Measurements from ENCODE around the gene XRCC1. TPM values are rescaled to one million over a fixed set of nuclear protein-coding genes. Genes with fewer than 3 reads are reported as not detected.

XRCC1 gene
- total RNA-seq, 1 experiment from 2014 or later, result 20.1 TPM

- POLR2A ChIA-PET, result no interaction called here
- H3K36me3 ChIP-seq (ENCODE audit: control insufficient read depth, insufficient read depth, low read length), result no peaks in the 10 kb centered on the region
- ATAC-seq, result no peak
These were observed 48.8 kb upstream of the XRCC1 start for GRCh38 chr19:43623889-43624670.

DNA sequence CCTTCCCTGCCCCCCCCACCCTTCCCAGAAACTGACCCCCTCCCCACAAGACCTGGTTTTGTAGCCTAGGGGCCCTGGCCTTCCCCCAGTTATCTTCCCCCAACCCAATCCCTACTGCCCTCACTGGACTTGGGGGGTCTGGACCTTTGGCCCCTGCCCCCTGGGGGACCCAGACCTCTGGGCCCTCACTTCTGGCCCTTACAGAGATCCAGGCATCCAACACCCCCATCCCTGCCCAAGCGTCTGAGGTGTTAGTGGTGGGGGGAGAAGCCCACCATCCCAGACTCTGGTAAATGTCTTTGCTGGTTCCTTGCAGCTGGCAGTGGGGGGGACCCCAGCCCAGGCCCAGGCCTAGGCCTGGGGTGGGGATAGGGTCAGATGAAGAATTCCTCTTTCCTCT, 47.6 kb upstream of the XRCC1 start:
- no peak overlapping the region for H3K27ac ChIP-seq (ENCODE audit: low read length)
- POLR2A ChIA-PET, result no interaction called here
- in situ Hi-C loops (cut with HindIII; ENCODE audit: low pct_unique_long_range_greater_than_20kb, low sequenced_read_pairs), result no loop called here
- TF ChIP-seq, protein P1, sequence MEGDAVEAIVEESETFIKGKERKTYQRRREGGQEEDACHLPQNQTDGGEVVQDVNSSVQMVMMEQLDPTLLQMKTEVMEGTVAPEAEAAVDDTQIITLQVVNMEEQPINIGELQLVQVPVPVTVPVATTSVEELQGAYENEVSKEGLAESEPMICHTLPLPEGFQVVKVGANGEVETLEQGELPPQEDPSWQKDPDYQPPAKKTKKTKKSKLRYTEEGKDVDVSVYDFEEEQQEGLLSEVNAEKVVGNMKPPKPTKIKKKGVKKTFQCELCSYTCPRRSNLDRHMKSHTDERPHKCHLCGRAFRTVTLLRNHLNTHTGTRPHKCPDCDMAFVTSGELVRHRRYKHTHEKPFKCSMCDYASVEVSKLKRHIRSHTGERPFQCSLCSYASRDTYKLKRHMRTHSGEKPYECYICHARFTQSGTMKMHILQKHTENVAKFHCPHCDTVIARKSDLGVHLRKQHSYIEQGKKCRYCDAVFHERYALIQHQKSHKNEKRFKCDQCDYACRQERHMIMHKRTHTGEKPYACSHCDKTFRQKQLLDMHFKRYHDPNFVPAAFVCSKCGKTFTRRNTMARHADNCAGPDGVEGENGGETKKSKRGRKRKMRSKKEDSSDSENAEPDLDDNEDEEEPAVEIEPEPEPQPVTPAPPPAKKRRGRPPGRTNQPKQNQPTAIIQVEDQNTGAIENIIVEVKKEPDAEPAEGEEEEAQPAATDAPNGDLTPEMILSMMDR (IDR thresholded peaks at IDR 0.05), result no peak
- TF ChIP-seq POLR2AphosphoS5 (IDR thresholded peaks at IDR 0.05; ENCODE audit: low read depth, low read length) (no peak), TCF7L2 (IDR thresholded peaks at IDR 0.05; ENCODE audit: low read depth, low read length) (no peak), REST (IDR thresholded peaks at IDR 0.05; ENCODE audit: insufficient read depth in 1 of 2, low read depth in 2 of 2, low read length in 1 of 2) (no peak), SIN3A (IDR thresholded peaks at IDR 0.05; ENCODE audit: borderline replicate concordance, insufficient read depth, low read depth, low read length) (no peak)
- no peaks in the 10 kb centered on the region for H3K9me3 ChIP-seq (ENCODE audit: control insufficient read depth, insufficient read depth, low read depth, low read length)
- no peak for DNase-seq (ENCODE audit: low read depth, low spot score)
- CTCF ChIA-PET, result no interaction called here
- no TSS peak for BruUV-seq (replicated peaks)
- no peaks in the 10 kb centered on the region for H3K27me3 ChIP-seq (ENCODE audit: control insufficient read depth, insufficient read depth, low read length)
- ATAC-seq, result no peak
- intact Hi-C loops (cut with micrococcal nuclease; ENCODE audit: unreplicated experiment), result no loop called here
- H3K4me3 ChIP-seq (ENCODE audit: low read depth in 2 of 2, low read length in 2 of 2), result no peak overlapping the region
- no peaks in the 10 kb centered on the region for H3K4me1 ChIP-seq (ENCODE audit: control insufficient read depth, insufficient read depth, low read length)
- no peaks in the 10 kb centered on the region for H3K36me3 ChIP-seq (ENCODE audit: control insufficient read depth, insufficient read depth, low read length)

More at GRCh38 chr19:43623889-43624670, 48.8 kb upstream of the XRCC1 start:
- no peaks in the 10 kb centered on the region for H3K27me3 ChIP-seq (ENCODE audit: control insufficient read depth, insufficient read depth, low read length)
- DNase-seq (ENCODE audit: low read depth, low spot score), result no peak
- no peaks in the 10 kb centered on the region for H3K9me3 ChIP-seq (ENCODE audit: control insufficient read depth, insufficient read depth, low read depth, low read length)
- TF ChIP-seq TCF7L2 (IDR thresholded peaks at IDR 0.05; ENCODE audit: low read depth, low read length) (no peak), REST (IDR thresholded peaks at IDR 0.05; ENCODE audit: insufficient read depth in 1 of 2, low read depth in 2 of 2, low read length in 1 of 2) (no peak), SIN3A (IDR thresholded peaks at IDR 0.05; ENCODE audit: borderline replicate concordance, insufficient read depth, low read depth, low read length) (no peak), POLR2AphosphoS5 (IDR thresholded peaks at IDR 0.05; ENCODE audit: low read depth, low read length) (no peak)
- TF ChIP-seq, protein P1 (IDR thresholded peaks at IDR 0.05), result no peak
- H3K4me1 ChIP-seq (ENCODE audit: control insufficient read depth, insufficient read depth, low read length), result no peaks in the 10 kb centered on the region
- in situ Hi-C loops (cut with HindIII; ENCODE audit: low pct_unique_long_range_greater_than_20kb, low sequenced_read_pairs), result no loop called here
- no TSS peak for BruUV-seq (replicated peaks)
- CTCF ChIA-PET, result no interaction called here
- H3K27ac ChIP-seq (ENCODE audit: low read length), result no peak overlapping the region
- no peak overlapping the region for H3K4me3 ChIP-seq (ENCODE audit: low read depth in 2 of 2, low read length in 2 of 2)
- intact Hi-C loops (cut with micrococcal nuclease; ENCODE audit: unreplicated experiment), result no loop called here
